Glutamatergic neuron (in vitro differentiated cells): ENCODE results near the gene LIX1. TPM values are rescaled to one million over a fixed set of nuclear protein-coding genes. Genes with fewer than 3 reads are reported as not detected.

Source experiments
- DNase-seq: peaks from one replicate; pipeline ENCODE4 v3.0.0; 2022
- H3K27ac Mint-ChIP-seq: one replicate; pipeline ENCODE4 v1.8.0; 2020; ENCODE audit warnings: mild to moderate bottlenecking, mixed read lengths, inconsistent platforms; ENCODE audit not compliant: unreplicated experiment
- H3K27me3 Mint-ChIP-seq: one replicate; pipeline ENCODE4 v1.8.0; 2020; ENCODE audit warnings: mild to moderate bottlenecking, moderate library complexity, mixed read lengths, inconsistent platforms; ENCODE audit not compliant: unreplicated experiment
- H3K36me3 Mint-ChIP-seq: one replicate; pipeline ENCODE4 v1.8.0; 2020; ENCODE audit warnings: mild to moderate bottlenecking, mixed read lengths, inconsistent platforms; ENCODE audit not compliant: unreplicated experiment
- H3K4me1 Mint-ChIP-seq: one replicate; pipeline ENCODE4 v1.8.0; 2020; ENCODE audit warnings: mild to moderate bottlenecking, low read depth, mixed read lengths, inconsistent platforms; ENCODE audit not compliant: unreplicated experiment
- H3K4me3 Mint-ChIP-seq: one replicate; pipeline ENCODE4 v1.8.0; 2020; ENCODE audit warnings: mild to moderate bottlenecking, mixed read lengths, inconsistent platforms; ENCODE audit not compliant: unreplicated experiment
- H3K9me3 Mint-ChIP-seq: one replicate; pipeline ENCODE4 v1.8.0; 2020; ENCODE audit warnings: mild to moderate bottlenecking, moderate library complexity, mixed read lengths, inconsistent platforms; ENCODE audit not compliant: unreplicated experiment
- total RNA-seq: library from RNA; stranded (reverse); fragmentation: NEBNext Ultra II Directional; extraction: Animal tissue kit (Norgen Biotek cat#: 25700); gene quantifications from one replicate; pipeline ENCODE4 v1.2.1, GENCODE V29; 2021; ENCODE audit not compliant: unreplicated experiment
- TF ChIP-seq, protein P1 (sequence below): fragments of 200-600 bp; sonication (generic); IDR thresholded peaks from one replicate; pipeline ENCODE4 v1.5.0; 2021; ENCODE audit not compliant: partially characterized antibody, unreplicated experiment

Gene LIX1
- total RNA-seq, 1 donor from 2014 or later, result not detected

- Mint-ChIP-seq H3K9me3 (no peaks in the 10 kb centered on the region), H3K27me3 (no peaks in the 10 kb centered on the region), H3K4me1 (no peaks in the 10 kb centered on the region), H3K27ac (no peak overlapping the region), H3K36me3 (no peaks in the 10 kb centered on the region), H3K4me3 (no peak overlapping the region)
- TF ChIP-seq, protein P1, sequence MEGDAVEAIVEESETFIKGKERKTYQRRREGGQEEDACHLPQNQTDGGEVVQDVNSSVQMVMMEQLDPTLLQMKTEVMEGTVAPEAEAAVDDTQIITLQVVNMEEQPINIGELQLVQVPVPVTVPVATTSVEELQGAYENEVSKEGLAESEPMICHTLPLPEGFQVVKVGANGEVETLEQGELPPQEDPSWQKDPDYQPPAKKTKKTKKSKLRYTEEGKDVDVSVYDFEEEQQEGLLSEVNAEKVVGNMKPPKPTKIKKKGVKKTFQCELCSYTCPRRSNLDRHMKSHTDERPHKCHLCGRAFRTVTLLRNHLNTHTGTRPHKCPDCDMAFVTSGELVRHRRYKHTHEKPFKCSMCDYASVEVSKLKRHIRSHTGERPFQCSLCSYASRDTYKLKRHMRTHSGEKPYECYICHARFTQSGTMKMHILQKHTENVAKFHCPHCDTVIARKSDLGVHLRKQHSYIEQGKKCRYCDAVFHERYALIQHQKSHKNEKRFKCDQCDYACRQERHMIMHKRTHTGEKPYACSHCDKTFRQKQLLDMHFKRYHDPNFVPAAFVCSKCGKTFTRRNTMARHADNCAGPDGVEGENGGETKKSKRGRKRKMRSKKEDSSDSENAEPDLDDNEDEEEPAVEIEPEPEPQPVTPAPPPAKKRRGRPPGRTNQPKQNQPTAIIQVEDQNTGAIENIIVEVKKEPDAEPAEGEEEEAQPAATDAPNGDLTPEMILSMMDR, result no peak
- DNase-seq, result no peak
These were observed 23.4 kb downstream of the LIX1 start for GRCh38 chr5:97119007-97119390.

GRCh38 chr5:97118261-97119006 lies 24.0 kb downstream of the LIX1 start:
- TF ChIP-seq, protein P1, result no peak
- H3K27me3 Mint-ChIP-seq, result no peaks in the 10 kb centered on the region

DNA sequence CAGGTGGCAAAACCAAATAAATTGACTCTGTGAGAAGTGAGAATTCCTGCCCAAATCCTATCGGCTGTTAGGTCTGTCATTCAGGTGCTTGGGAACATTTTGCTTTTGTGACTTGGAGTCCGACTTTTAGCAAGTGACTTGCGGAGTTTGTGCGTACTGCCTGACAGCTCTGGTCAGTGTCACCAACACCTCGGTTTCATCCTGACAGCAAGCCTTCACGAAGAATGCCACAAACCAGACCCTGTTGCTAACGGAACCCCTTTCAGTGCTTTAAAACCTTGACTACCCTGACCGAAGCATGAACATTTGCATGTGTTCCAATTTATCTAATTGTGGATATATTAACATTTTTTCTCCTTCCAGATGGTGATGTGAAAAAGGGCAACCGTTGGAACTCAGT lies 26.5 kb downstream of the LIX1 start:
- no peak overlapping the region for H3K27ac Mint-ChIP-seq

More at GRCh38 chr5:97118261-97119006, 24.0 kb downstream of the LIX1 start:
- Mint-ChIP-seq H3K27ac (no peak overlapping the region), H3K9me3 (no peaks in the 10 kb centered on the region), H3K4me1 (no peaks in the 10 kb centered on the region), H3K36me3 (no peaks in the 10 kb centered on the region), H3K4me3 (no peak overlapping the region)
- no peak for DNase-seq

GRCh38 chr5:97112230-97112629 lies 30.2 kb downstream of the LIX1 start:
- Mint-ChIP-seq H3K27me3 (peaks cover 3% of the 10 kb centered on the region), H3K36me3 (no peaks in the 10 kb centered on the region), H3K27ac (no peak overlapping the region), H3K4me3 (no peak overlapping the region), H3K9me3 (no peaks in the 10 kb centered on the region), H3K4me1 (peaks cover 6% of the 10 kb centered on the region)
- no peak for DNase-seq
- TF ChIP-seq, protein P1, result no peak

More for the DNA sequence above, 26.5 kb downstream of the LIX1 start:
- no peak for DNase-seq
- Mint-ChIP-seq H3K36me3 (no peaks in the 10 kb centered on the region), H3K4me3 (no peak overlapping the region), H3K4me1 (peaks cover 6% of the 10 kb centered on the region), H3K9me3 (no peaks in the 10 kb centered on the region), H3K27me3 (no peaks in the 10 kb centered on the region)
- TF ChIP-seq, protein P1, result no peak

DNA sequence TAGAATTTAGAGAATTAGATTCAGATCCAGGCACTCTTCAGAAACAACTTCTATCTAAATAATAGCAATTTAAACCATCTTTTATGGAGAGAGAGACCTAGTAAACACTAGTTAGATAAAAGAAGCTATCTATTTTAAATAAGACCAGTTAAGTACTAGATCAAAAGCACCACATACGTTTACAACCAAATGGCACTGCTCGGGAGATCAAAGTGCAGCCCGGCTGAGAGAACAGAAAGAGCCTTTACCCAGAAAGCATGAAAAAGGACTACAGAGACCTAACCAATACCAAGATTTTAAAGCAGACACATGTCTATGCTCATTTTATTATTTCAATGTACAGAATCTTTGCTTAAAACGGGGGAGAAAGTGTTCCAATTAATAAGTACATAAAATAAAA lies 30.8 kb downstream of the LIX1 start:
- no peak overlapping the region for H3K4me3 Mint-ChIP-seq
- no peak for DNase-seq
- peaks cover 3% of the 10 kb centered on the region for H3K27me3 Mint-ChIP-seq
- H3K27ac Mint-ChIP-seq, result no peak overlapping the region
- TF ChIP-seq, protein P1, result no peak
- H3K4me1 Mint-ChIP-seq, result peaks cover 6% of the 10 kb centered on the region
- no peaks in the 10 kb centered on the region for H3K36me3 Mint-ChIP-seq
- no peaks in the 10 kb centered on the region for H3K9me3 Mint-ChIP-seq
